NCI-H128 (cell line): ENCODE results near the gene NRXN3.

Experiments
- DNase-seq: peaks from one replicate; lab custom pipeline; 2025; ENCODE audit not compliant: unreplicated experiment; lab: John Stamatoyannopoulos, UW

Gene NRXN3

DNA sequence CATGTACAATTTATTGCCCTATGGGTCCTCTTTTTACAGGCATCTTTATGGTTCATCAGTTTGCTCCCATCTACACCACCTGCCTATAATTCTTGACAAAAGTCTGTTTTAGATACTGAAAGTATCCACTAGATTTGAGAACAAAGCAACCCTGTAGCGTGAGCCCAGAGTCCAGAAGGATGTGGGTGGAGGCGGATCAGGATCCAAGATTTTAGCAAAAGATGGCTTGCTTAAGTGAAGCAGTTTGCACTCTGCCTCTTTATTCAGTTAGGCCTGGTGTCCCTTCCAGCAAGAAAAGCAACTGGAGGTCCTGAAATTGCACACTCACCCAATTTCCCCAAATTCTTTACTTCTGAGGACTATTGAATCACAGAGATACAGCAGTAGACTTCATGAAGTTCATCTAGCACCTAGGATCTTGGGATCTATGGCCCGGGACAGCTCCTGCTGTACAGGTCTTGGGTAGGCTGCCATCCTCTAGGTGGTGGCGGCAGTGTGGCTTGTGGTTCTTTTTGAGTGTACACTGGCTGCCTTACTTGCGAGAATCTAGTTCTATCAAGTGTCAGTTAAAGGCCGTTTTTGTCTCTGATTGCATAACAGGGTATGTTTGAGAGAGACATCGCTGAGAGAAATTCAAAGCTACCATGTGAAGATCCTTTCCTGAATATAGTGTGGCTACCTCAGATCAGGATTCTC lies 873.2 kb downstream of the NRXN3 start:
- DNase-seq: no peak

GRCh38 chr14:79044894-79045624 lies 874.9 kb downstream of the NRXN3 start:
- no peak for DNase-seq

- no peak for DNase-seq
Observed at GRCh38 chr14:79050787-79051727, 880.9 kb downstream of the NRXN3 start.

- DNase-seq: no peak
Observed at GRCh38 chr14:79051742-79052141, 881.6 kb downstream of the NRXN3 start.

GRCh38 chr14:79056879-79057278 lies 886.7 kb downstream of the NRXN3 start:
- DNase-seq: no peak

DNA sequence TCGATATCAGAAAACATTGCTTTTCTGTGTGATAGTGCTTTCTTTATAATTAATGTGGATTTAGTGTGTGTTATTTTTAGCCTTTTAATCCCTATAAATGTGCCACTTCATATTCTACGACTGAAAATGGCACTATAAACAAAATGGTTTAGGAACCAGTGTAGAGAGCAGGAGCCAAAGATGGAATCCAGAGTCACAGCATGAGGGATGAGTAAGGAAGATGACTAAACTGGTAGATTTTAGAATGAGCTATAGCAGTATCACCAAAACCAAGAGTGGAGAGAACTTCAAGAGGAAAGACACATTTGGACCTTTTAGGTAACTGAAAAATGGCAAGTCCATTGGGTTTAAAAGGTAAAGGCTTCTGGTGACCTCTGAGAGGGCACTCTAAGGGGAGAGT lies 887.2 kb downstream of the NRXN3 start:
- DNase-seq: no peak

DNA sequence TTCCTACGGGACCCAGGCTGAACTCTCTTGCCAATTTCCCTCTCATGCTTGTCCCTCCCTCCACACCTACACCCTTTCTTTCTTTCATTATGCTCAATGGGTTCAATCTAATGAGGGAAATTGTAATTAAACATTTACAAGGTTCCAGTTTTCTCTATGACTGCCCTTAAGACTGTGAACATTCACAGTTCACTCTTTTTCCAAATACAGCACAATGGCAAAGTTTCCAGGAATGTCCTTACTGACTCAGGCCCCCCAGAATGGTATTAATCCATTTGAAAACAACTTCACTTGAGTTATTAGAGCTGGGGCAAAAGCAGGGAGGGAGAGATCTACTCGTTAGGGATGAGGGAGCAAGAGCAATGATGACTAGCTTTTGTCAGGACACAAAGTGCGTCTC lies 892.1 kb downstream of the NRXN3 start:
- no peak for DNase-seq

- no peak for DNase-seq
Observed at GRCh38 chr14:79064214-79064613, 894.0 kb downstream of the NRXN3 start.

DNA sequence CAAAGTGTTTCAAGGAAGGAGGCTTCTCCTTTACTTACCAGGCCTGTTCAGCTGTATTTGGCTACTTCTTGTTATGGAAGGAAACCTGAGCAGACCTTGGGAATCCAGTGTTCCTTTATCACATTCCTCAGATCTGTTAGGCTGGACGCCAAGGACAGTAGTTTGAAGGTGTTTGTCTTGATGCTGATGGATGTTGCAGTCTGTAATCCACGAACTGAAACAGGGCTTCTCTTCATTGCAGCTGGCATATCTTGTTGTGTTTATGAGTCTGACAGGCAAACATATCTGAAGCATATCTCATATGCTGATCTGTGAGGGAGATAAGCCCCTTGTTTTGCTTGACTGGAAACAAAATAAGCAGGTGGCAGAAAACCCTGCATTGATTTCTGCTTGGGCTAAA lies 904.3 kb downstream of the NRXN3 start:
- no peak for DNase-seq

- no peak for DNase-seq
Observed at GRCh38 chr14:79076428-79076827, 906.3 kb downstream of the NRXN3 start.

- DNase-seq: no peak
Observed at GRCh38 chr14:79077096-79077495, 906.9 kb downstream of the NRXN3 start.

DNA sequence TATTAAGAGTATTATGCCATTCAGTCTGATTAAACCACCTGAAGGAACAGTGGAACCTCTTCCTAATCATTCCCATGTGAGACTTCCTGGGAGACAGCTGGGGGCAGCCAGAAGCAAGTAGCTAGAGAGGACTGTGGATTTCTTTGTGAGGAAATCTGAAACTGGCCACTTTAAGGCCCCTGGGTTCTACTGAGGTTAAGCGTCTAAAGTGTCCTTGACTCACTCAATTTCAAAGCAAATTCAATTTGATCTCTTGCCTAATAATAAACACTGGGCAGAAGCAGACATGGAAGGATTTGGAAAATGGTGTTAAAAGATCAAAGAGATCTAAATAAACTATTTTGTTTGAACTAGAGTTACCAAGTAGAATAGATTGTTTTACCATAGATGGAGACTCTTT lies 909.9 kb downstream of the NRXN3 start:
- no peak for DNase-seq

GRCh38 chr14:79082883-79083282 lies 912.7 kb downstream of the NRXN3 start:
- DNase-seq: no peak

DNA sequence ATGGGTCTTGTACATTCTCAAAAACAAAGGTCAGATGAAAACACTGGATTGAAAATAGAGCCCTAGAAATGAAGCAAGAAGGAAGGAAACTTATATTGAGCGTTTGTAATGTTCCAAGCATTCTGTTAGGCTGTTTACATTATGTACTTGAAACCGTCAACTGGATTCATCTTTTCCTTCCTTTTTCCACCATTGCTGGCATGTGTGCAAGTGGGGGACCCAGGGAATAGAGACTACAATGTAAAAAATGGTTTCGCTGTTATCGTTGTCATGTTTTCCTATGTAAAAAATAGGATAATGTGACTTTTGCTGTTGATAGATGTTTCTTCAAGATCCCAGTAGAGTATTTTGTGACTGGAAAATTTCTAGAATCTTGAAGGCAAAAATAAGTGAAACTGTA lies 913.2 kb downstream of the NRXN3 start:
- no peak for DNase-seq

DNA sequence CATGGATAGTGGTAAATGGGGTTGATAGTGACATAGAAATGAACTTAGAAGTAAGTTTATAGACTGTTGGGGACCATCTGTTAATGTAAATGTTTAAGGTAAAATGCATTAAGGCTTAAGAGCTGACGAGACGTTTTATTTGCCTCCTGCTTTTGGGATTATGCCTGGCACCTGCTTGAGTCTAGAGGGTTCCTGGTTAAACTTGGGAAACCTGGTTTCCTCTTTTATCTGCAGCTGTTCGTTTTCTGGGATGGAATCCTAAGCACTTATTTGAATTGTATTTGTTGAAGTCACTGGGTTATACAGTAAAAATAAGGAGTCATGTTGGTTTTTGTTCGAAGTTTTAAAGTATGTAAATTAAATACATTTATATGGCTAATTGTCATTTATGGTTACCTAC lies 914.7 kb downstream of the NRXN3 start:
- DNase-seq: no peak

- no peak for DNase-seq
Observed at GRCh38 chr14:79089576-79089975, 919.4 kb downstream of the NRXN3 start.

GRCh38 chr14:79090641-79091180 lies 920.5 kb downstream of the NRXN3 start:
- DNase-seq: no peak

DNA sequence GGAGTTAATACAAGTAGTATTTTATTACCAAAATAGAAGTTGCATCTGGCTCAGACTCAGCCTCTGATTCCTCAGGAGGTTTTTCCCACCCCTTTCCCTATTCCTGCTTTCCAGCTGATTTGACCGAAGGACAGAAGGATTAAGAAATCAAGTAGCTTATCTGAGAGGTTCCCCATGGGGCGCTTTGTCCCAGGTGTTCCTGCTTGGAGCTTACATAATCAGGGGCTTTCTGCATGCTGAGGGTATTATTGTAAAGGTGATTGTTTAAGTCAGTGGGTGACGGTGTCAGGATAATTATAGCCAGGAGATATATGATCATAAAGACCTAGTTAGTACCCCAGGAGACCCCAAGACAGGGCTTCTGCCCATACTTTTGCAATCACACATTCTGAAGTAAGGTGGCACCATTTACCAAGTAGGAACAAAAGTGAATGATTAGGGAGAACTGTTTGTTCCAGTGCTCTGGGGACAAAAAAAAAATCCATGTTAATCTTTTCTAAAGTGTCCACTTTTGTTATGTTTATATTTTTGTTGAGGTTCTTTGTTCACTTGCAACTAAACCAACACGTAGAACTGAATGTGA lies 921.3 kb downstream of the NRXN3 start:
- no peak for DNase-seq

DNA sequence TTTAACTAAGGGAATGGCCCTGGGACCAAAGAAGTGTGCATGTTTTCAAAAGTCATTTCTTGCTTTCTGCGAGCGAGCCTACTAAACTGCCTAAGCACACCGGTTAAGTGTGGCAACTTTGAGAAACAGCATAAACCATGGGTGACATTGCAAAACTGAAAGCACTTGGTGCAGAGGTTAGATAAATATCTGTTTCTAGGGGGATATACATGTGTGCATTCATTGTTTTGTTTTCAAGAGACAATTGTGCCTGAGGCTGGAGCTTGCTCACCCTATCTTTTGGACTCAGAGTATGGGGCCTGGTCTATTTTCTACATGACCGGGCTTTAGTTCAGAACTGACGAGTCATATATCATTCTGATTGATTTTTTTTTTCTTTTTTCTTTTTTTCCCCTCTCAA lies 923.4 kb downstream of the NRXN3 start:
- DNase-seq: no peak

- DNase-seq: no peak
Observed at GRCh38 chr14:79094951-79095350, 924.8 kb downstream of the NRXN3 start.

- DNase-seq: no peak
Observed at GRCh38 chr14:79096811-79097210, 926.6 kb downstream of the NRXN3 start.
